WTC11 (cell line): ENCODE results near the gene CASKIN1. TPM values are rescaled to one million over a fixed set of nuclear protein-coding genes. Genes with fewer than 3 reads are reported as not detected.

Experiments
- ATF2 ChIP-seq: sonication (generic); formaldehyde crosslinking; IDR thresholded peaks from 2 replicates; pipeline ENCODE4 v1.8.1; 2022; ENCODE audit warnings: low read depth, missing genetic modification reagents, borderline replicate concordance
- ATF3 ChIP-seq: sonication (generic); formaldehyde crosslinking; conservative IDR thresholded peaks from 2 replicates; pipeline ENCODE4 v1.8.1; 2022; ENCODE audit warnings: mild to moderate bottlenecking, missing genetic modification reagents
- ELF4 ChIP-seq: sonication (generic); formaldehyde crosslinking; IDR thresholded peaks from 2 replicates; pipeline ENCODE4 v1.8.1; 2022; ENCODE audit warnings: low read depth, mild to moderate bottlenecking, moderate library complexity, missing genetic modification reagents
- ESRRA ChIP-seq: sonication (generic); formaldehyde crosslinking; IDR thresholded peaks from 2 replicates; pipeline ENCODE4 v1.8.1; 2022; ENCODE audit warnings: mild to moderate bottlenecking, missing genetic modification reagents, borderline replicate concordance
- FOXK1 ChIP-seq: sonication (generic); formaldehyde crosslinking; IDR thresholded peaks from 2 replicates; pipeline ENCODE4 v1.8.0; 2022; ENCODE audit warnings: mild to moderate bottlenecking, moderate library complexity, missing genetic modification reagents
- FOXP4 ChIP-seq: sonication (generic); formaldehyde crosslinking; IDR thresholded peaks from 2 replicates; pipeline ENCODE4 v1.8.0; 2022; ENCODE audit warnings: mild to moderate bottlenecking, missing genetic modification reagents
- GTF2I ChIP-seq: fragments of 250-450 bp; sonication (Bioruptor Pico); conservative IDR thresholded peaks from 2 replicates; pipeline ENCODE4 v1.4.0; 2021; ENCODE audit warnings: mild to moderate bottlenecking
- HMGA2 ChIP-seq: fragments of 250-450 bp; sonication (Bioruptor Pico); IDR thresholded peaks from 2 replicates; pipeline ENCODE4 v1.4.0; 2021; ENCODE audit warnings: mild to moderate bottlenecking, moderate library complexity
- JAZF1 ChIP-seq: fragments of 250-450 bp; sonication (Bioruptor Pico); IDR thresholded peaks from 2 replicates; pipeline ENCODE4 v1.9.0; 2021; ENCODE audit warnings: moderate library complexity, mild to moderate bottlenecking, inconsistent platforms
- MXD4 ChIP-seq: fragments of 250-450 bp; sonication (Bioruptor Pico); IDR thresholded peaks from 2 replicates; pipeline ENCODE4 v1.8.0; 2021; ENCODE audit warnings: mild to moderate bottlenecking, moderate library complexity, borderline replicate concordance
- NR1H2 ChIP-seq: sonication (generic); formaldehyde crosslinking; IDR thresholded peaks from 2 replicates; pipeline ENCODE4 v1.9.0; 2021; ENCODE audit warnings: mild to moderate bottlenecking, moderate library complexity, missing genetic modification reagents
- NR2C2 ChIP-seq: sonication (generic); formaldehyde crosslinking; IDR thresholded peaks from 2 replicates; pipeline ENCODE4 v1.8.0; 2022; ENCODE audit warnings: mild to moderate bottlenecking, missing genetic modification reagents
- NR3C1 ChIP-seq: sonication (generic); formaldehyde crosslinking; conservative IDR thresholded peaks from 2 replicates; pipeline ENCODE4 v1.8.1; 2023; ENCODE audit warnings: low read depth, mild to moderate bottlenecking, missing genetic modification reagents
- PRDM15 ChIP-seq: sonication (generic); formaldehyde crosslinking; IDR thresholded peaks from 2 replicates; pipeline ENCODE4 v1.8.0; 2022; ENCODE audit warnings: missing genetic modification reagents
- USF1 ChIP-seq: sonication (generic); formaldehyde crosslinking; IDR thresholded peaks from 2 replicates; pipeline ENCODE4 v1.8.0; 2022; ENCODE audit warnings: mild to moderate bottlenecking, missing genetic modification reagents
- ZBTB43 ChIP-seq: sonication (generic); formaldehyde crosslinking; IDR thresholded peaks from 2 replicates; pipeline ENCODE4 v1.8.1; 2023; ENCODE audit warnings: mild to moderate bottlenecking, missing genetic modification reagents
- ZNF121 ChIP-seq: sonication (generic); formaldehyde crosslinking; IDR thresholded peaks from 2 replicates; pipeline ENCODE4 v1.8.0; 2023; ENCODE audit warnings: missing genetic modification reagents
- ZNF416 ChIP-seq: fragments of 250-450 bp; sonication (Bioruptor Pico); IDR thresholded peaks from 2 replicates; pipeline ENCODE4 v1.9.0; 2021; ENCODE audit warnings: mild to moderate bottlenecking, inconsistent platforms
- ZNF425 ChIP-seq: fragments of 250-450 bp; sonication (Bioruptor Pico); conservative IDR thresholded peaks from 2 replicates; pipeline ENCODE4 v1.9.0; 2021; ENCODE audit warnings: mild to moderate bottlenecking
- ZNF671 ChIP-seq: fragments of 250-450 bp; sonication (Bioruptor Pico); IDR thresholded peaks from 2 replicates; pipeline ENCODE4 v1.8.0; 2021; ENCODE audit warnings: mild to moderate bottlenecking
- total RNA-seq: library from RNA; stranded (reverse); gene quantifications from 3 replicates; pipeline ENCODE4 v1.2.3, GENCODE V29; 2021
- TF ChIP-seq, protein P1 (sequence below): sonication (generic); formaldehyde crosslinking; conservative IDR thresholded peaks from 2 replicates; pipeline ENCODE4 v1.8.1; 2023; ENCODE audit warnings: mild to moderate bottlenecking, low read depth, missing genetic modification reagents, moderate library complexity

CASKIN1 gene
- total RNA-seq, 1 experiment from 2014 or later: 9.4 TPM

GRCh38 chr16:2155091-2155950 lies 41.1 kb downstream of the CASKIN1 start, which contains the start of gene TRAF7 (continued):
- TF ChIP-seq PRDM15 (CRISPR knock-in tag): peak; percentile 34; the same call in 1 of the 2 replicates
- peak; percentile 39; the same call in 1 of the 2 replicates for TF ChIP-seq ZBTB43
- peak; percentile 37; the same call in 1 of the 2 replicates for TF ChIP-seq ZNF671 (CRISPR knock-in tag)
- TF ChIP-seq ATF3 (CRISPR knock-in tag): no peak
- no peak for TF ChIP-seq MXD4 (CRISPR knock-in tag)
- TF ChIP-seq FOXP4: peak; percentile 75; the same call in 1 of the 2 replicates
- no peak; the same call in 1 of the 2 replicates for TF ChIP-seq NR1H2 (CRISPR knock-in tag)
- no peak for TF ChIP-seq ESRRA (CRISPR knock-in tag)
- no peak for TF ChIP-seq NR2C2 (CRISPR knock-in tag)
- TF ChIP-seq ZNF416 (CRISPR knock-in tag): peak; percentile 89; the same call in 1 of the 2 replicates
- peak; percentile 57 for TF ChIP-seq USF1 (CRISPR knock-in tag)
- no peak for TF ChIP-seq NR3C1 (CRISPR knock-in tag)
- TF ChIP-seq ZNF425 (CRISPR knock-in tag): peak; percentile 78
- no peak for TF ChIP-seq ZNF121 (CRISPR knock-in tag)
- TF ChIP-seq ATF2: no peak
- 0 out of 2 replicates have a peak, but pooled peaks have one; percentile 52 for TF ChIP-seq JAZF1 (CRISPR knock-in tag)
- TF ChIP-seq GTF2I: no peak
- TF ChIP-seq ELF4 (CRISPR knock-in tag): no peak
- 0 out of 2 replicates have a peak, but pooled peaks have one; percentile 13 for TF ChIP-seq HMGA2 (CRISPR knock-in tag)
- no peak; the same call in 1 of the 2 replicates for TF ChIP-seq FOXK1 (CRISPR knock-in tag)
- TF ChIP-seq, protein P1, sequence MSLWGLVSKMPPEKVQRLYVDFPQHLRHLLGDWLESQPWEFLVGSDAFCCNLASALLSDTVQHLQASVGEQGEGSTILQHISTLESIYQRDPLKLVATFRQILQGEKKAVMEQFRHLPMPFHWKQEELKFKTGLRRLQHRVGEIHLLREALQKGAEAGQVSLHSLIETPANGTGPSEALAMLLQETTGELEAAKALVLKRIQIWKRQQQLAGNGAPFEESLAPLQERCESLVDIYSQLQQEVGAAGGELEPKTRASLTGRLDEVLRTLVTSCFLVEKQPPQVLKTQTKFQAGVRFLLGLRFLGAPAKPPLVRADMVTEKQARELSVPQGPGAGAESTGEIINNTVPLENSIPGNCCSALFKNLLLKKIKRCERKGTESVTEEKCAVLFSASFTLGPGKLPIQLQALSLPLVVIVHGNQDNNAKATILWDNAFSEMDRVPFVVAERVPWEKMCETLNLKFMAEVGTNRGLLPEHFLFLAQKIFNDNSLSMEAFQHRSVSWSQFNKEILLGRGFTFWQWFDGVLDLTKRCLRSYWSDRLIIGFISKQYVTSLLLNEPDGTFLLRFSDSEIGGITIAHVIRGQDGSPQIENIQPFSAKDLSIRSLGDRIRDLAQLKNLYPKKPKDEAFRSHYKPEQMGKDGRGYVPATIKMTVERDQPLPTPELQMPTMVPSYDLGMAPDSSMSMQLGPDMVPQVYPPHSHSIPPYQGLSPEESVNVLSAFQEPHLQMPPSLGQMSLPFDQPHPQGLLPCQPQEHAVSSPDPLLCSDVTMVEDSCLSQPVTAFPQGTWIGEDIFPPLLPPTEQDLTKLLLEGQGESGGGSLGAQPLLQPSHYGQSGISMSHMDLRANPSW: no peak
